ENCODE data around the gene RPL28.

RPL28 gene

GRCh38 chr19:55423225-55424005 lies 37.7 kb downstream of the RPL28 start:
- no peak for DNase-seq (ENCODE audit: low read depth, low spot score)

GRCh38 chr19:55424518-55424917 lies 38.8 kb downstream of the RPL28 start:
- no peak for DNase-seq (ENCODE audit: low read depth, low spot score)

GRCh38 chr19:55426042-55426441 lies 40.3 kb downstream of the RPL28 start:
- DNase-seq (ENCODE audit: low read depth, low spot score), result no peak

DNA sequence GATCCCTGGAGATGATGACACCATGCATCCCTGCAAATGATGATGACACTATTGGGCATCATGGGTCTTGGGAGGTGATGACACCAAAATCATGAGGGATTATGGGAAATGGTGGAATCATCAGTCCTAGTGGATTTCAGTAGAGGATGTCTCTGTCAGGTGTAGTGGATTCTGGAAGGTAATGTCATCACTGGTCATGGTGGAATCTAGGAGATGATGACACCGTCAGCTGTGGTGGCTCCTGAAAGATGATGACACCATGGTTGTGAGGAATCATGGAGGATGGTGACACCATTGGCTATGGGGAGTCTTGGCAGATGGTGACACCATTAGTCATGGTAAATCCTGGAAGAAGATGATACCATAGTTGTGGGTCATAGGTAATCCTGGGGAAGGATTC lies 45.5 kb downstream of the RPL28 start:
- no peak for DNase-seq (ENCODE audit: low read depth, low spot score)

- DNase-seq (ENCODE audit: low read depth, low spot score), result no peak
Measured at GRCh38 chr19:55432241-55432959, 46.7 kb downstream of the RPL28 start.

- no peak for DNase-seq (ENCODE audit: low read depth, low spot score)
Measured at GRCh38 chr19:55433292-55433691, 47.6 kb downstream of the RPL28 start.

- DNase-seq (ENCODE audit: low read depth, low spot score), result no peak
Measured at GRCh38 chr19:55434356-55434919, 48.7 kb downstream of the RPL28 start.

DNA sequence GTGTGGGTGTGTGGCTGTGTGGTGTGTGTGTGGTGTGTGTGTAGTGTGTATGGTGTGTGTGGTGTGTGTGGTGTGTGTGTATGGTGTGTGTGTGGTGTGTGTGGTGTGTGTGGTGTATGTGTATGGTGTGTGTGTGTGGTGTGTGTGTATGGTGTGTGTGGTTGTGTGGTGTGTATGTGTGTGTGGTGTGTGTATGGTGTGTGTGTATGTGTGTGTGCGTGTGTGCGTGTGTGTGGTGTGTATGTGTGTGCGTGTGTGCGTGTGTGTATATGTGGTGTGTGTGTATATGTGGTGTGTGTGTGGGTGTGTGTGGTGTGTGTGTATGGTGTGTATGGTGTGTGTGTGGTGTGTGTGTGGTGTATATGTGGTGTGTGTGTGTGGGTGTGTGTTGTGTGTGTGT lies 49.3 kb downstream of the RPL28 start:
- DNase-seq (ENCODE audit: low read depth, low spot score), result no peak

DNA sequence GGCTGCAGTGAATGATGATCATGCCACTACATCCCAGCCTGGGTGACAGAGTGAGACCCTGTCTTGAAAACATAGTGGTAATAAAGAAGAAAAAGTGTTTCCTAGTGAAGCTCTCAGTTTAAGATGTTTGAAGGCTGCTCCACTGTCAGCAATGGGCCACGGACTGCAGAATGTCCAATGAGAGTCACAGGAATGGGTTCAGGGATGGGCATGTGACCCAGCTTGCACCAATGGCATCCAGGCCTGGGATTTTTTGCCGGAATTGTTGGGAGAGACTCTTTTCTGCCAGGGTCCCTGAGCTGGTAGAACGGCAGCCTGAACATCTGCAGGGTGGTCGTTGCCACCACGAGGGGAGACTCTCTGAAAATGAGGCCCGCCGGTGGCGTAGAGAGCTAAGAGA lies 51.1 kb downstream of the RPL28 start:
- no peak for DNase-seq (ENCODE audit: low read depth, low spot score)

DNA sequence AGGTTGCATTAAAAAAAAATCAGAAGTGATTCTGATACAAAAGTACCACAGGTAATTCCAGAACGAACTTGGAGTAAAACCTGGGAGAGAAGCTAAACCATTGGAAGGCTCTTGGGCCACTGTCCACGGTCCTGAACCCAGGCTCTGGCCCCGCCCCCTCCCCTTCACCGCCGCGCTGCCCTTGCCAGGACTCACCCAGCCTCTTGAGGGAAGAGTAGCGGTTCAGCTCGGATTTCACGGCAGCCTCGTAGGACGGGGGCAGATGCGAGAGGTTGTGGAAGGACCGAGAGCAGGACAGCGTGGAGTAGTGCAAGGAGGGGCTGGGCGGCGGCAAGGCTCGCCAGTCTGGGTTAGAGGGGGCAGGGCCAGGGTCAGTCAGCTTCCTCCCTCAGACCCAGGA lies 51.7 kb downstream of the RPL28 start:
- no peak for DNase-seq (ENCODE audit: low read depth, low spot score)

DNA sequence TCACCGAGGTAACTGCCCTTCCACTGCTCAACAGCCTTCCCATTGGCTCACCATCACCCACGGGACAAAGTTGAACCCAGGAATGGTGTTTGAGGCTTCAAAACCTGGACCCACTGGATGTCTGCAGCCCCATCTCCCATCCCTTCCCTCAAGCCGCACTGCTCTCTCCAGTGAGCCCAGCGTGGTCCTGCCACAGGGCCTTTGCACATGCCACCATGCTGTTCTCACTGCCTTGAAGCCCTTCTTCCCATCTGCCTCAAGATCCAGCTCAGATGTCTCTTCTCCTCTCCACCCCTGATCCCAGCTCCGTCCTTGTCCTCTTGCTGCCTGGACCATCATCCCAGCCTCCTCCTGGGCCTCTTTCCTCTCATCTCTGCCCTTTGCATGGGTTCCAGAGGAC lies 53.3 kb downstream of the RPL28 start:
- no peak for DNase-seq (ENCODE audit: low read depth, low spot score)

DNA sequence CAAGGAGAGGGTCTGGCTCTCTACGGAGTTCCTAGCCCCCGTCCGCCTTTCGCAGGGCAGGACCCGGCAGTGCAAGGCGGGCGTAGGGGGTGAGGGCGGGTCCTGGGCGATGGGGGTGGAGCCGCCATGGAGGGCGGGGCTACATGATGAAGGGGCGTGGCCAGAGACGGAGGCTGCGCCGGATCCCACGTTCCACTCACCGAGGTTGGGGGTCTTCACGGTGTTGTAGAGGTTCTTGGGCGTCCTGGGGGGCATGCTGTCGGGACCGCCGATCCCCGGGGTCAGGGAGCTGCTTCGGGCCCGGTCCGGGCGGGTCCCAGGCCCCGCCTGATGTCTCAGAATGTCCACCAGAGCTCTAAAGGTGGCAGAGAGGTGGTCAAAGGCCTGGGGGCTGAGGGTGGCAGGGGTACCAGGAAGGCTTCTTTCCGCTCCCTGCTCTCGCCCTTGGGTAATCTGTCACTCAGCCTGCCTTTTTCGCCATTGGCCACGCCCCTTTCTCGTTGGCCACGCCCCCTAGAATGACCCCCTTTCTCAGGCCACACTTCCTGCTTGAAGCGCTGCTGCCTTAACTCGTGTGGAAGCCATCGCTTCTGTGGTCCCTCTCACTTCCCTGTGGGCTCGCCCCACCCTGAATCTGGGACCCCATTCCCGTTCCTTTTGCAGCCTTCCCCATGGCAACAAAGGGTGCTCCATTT lies 54.8 kb downstream of the RPL28 start:
- no peak for DNase-seq (ENCODE audit: low read depth, low spot score)

- no peak for DNase-seq (ENCODE audit: low read depth, low spot score)
Measured at GRCh38 chr19:55441319-55441691, 55.6 kb downstream of the RPL28 start.

DNA sequence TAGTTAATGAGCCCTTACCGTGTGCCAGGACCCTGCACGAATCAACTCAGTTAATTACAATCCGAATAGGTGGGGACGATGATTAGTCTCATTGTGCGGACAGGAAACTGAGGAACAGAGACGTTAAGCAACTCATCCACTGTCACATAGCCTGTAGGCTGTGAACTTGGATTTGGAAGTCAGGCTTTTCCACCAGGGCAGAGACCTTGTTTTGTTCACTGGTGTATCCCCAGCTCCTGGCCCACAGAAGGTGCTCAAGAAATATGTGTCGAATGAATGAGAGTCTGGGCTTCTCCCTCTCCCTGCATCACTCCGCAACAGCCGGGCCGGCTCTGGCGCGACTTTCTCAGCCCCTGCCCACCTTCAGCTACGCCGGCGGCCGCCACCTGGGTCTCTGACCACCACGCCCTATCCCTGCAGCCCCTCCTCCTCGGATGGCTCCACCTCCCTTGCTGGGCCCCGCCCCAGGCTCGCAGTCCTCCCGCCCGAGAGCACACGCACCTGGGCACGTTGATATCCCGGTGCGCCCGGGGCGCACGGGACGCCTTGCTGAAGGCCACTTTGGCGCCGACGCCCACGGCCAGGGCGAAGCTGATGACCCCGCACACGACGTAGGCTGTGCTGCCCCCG lies 56.1 kb downstream of the RPL28 start:
- no peak for DNase-seq (ENCODE audit: low read depth, low spot score)

DNA sequence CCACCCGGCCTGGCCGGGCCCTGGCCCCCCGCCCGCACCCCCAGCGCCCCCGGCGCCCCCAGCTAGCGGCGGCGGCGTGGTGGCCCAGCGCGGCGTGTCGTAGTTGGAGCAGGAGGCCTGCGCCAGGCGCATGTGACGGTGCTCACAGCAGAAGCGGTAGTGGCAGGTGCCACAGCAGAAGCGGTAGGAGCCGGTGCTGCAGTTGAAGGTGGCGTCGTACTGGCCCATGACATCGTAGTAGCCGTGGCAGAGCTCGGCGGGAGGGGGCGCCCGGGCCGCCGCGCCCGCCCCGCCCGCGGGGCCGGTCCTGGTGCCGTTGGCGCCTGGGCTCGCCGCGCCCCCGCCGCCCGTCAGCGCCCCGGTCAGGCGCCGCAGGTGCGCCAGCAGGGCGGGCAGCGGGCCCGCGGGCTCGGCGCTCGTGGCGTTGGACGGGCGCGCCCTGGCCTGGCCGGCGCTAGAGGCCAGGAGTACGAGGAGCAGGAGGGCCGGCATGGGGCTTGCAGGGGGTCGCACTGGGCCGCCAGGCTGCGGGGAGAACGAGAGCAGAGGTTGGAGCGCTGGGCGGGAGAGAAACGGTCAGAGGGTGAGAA lies 56.7 kb downstream of the RPL28 start:
- DNase-seq (ENCODE audit: low read depth, low spot score), result no peak

DNA sequence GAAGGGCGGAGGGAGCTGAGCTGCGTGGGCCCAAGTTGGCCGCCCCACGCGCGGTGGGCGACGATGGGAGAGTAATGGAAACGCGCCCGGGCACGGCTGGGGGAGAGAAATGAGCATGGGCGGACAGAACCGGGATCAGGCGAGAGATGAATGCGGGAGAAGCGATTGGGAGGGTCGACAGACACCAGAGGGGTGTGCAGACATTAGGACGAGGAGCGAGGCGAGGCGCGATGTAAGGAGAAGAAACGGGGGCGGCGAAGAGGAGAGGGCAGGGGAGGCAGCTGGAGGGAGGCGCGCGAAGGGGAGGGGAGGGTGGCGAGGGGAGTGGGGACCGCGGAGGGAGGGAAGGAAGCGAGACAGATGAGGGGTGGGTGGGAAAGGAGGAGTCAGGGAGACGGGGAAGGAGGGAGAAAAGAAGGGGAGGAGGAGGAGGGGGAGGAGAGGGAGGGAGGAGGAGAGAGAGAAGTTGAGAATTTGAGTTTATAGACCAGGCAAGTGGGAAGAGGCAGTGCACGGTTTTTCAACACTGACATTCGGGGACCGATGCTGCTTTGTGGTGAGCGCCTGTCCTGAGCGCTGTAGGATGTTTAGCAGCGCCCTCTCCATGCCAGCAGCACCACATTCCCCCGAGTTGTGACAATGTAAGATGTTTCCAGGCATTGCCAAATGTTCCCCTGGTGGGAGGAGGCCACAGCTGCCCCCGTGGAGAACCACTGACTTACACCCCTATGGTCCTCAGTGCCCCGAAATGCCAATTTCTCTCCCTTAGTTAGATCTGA lies 57.5 kb downstream of the RPL28 start, which contains the start of gene SHISA7:
Gene SHISA7, minus strand, starts transcription at position 256 of the 779 bp plus-strand sequence. CDS start 437 bp downstream, outside the sequence.
- no peak for DNase-seq (ENCODE audit: low read depth, low spot score)

DNA sequence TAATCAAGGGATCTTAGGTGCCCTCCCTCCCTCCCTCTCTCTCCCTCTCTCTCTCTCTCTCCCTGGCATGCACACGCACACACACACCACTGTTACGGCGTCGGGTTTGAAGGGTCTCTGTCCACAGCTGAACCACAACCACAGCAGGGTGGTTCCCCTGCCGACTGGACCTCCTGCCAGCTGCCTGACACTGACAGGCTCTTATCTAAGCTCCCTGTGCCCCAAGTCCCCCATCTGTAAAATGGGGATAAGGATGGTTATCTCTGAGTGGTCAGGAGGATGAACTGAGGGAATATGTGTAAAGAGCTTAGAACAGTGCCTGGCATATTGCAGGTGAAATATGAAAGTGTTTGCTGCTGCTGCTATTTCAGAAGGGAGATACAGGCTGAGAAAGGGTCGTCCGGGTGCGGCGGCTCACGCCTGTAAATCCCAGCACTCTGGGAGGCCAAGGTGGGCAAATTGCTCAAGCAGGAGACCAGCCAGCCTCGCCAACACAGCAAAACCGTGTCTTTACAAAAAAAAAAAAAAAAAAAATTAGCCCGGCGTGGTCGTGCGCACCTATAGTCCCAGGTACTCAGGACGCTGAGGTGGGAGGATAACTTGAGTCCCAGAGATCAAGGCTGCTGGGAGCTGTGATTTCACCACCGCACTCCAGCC lies 58.2 kb downstream of the RPL28 start:
- no peak for DNase-seq (ENCODE audit: low read depth, low spot score)

- no peak for DNase-seq (ENCODE audit: low read depth, low spot score)
Measured at GRCh38 chr19:55444646-55445045, 58.9 kb downstream of the RPL28 start.

- no peak for DNase-seq (ENCODE audit: low read depth, low spot score)
Measured at GRCh38 chr19:55446060-55446459, 60.3 kb downstream of the RPL28 start.

All from brain pericyte (primary cell).